HCT116 (cell line): Measurements from ENCODE around the gene GTPBP1. TPM values are rescaled to one million over a fixed set of nuclear protein-coding genes. Genes with fewer than 3 reads are reported as not detected.

Experiments
- ATAC-seq: fragments of 200-7000 bp; cut with Tn5 transposase; 2 replicates; pipeline ENCODE4 v1.9.1; 2020; ENCODE audit warnings: mild to moderate bottlenecking, moderate library complexity
- BruUV-seq: library from RNA; stranded (reverse); fragments of 400-500 nt; replicated peaks from 2 replicates; lab custom pipeline; 2021; lab: Mats Ljungman, UMichigan
- CTCF ChIA-PET: fragments of 300-600 bp; sonication (Branson Sonifier 250); formaldehyde crosslinking; loops from one replicate; lab custom pipeline; 2021; ENCODE audit warnings: antibody characterized with exemption; lab: Charles Lee
- POLR2A ChIA-PET: fragments of 300-600, 350-600 bp; sonication (Branson Sonifier 250); formaldehyde crosslinking; loops from one replicate; lab custom pipeline; 2021; ENCODE audit warnings: antibody characterized with exemption; lab: Charles Lee
- RAD21 ChIA-PET, 2 experiments: fragments of 300-600 bp; sonication (Branson Sonifier 250); formaldehyde crosslinking; loops; one replicate each; lab custom pipeline; 2023; ENCODE audit warnings: low total read pairs in 2 of 2; ENCODE audit not compliant: uncharacterized antibody in 2 of 2, unreplicated experiment in 2 of 2, low non-redundant PET in 1 of 2; lab: Charles Lee
- DNase-seq: peaks from one replicate; pipeline ENCODE4 v3.0.0-alpha.2; 2010; ENCODE audit warnings: low read depth, low spot score
- H2AFZ ChIP-seq: fragments of 200-600 bp; shearing (Covaris generic), sonication (generic); 2 replicates; pipeline ENCODE4 v1.6.1; 2017; ENCODE audit warnings: low read depth, mixed run types, mixed read lengths, antibody characterized with exemption, low read length; ENCODE audit not compliant: poor library complexity, severe bottlenecking
- H3K27ac ChIP-seq: 2 replicates; pipeline ENCODE4 v1.5.1; 2012; ENCODE audit warnings: low read depth, low read length
- H3K27me3 ChIP-seq: fragments of 200-600 bp; sonication (generic); 2 replicates; pipeline ENCODE4 v1.6.1; 2016; ENCODE audit warnings: mixed run types, low read length, mixed read lengths; ENCODE audit not compliant: insufficient read depth
- H3K36me3 ChIP-seq, 2 experiments: fragments of 200-500 bp in 1 of 2; fragments of 200-600 bp in 1 of 2; sonication (Bioruptor generic) in 1 of 2; sonication (generic) in 1 of 2; 2 replicates each; pipeline versions ENCODE4 v1.5.1 to v1.6.1; 2014 to 2016; ENCODE audit warnings: low read length in 2 of 2, inconsistent platforms in 1 of 2, mixed read lengths in 1 of 2, mixed run types in 1 of 2; ENCODE audit not compliant: insufficient read depth in 2 of 2, control insufficient read depth in 1 of 2
- H3K4me1 ChIP-seq, 2 experiments: fragments of 200-600 bp in 1 of 2; sonication (generic) in 1 of 2; 2 replicates each; pipeline versions ENCODE4 v1.5.1 to v1.6.1; 2012 to 2017; ENCODE audit warnings: low read length in 2 of 2, inconsistent platforms in 1 of 2, mild to moderate bottlenecking in 1 of 2, mixed read lengths in 1 of 2, mixed run types in 1 of 2, moderate library complexity in 1 of 2; ENCODE audit not compliant: insufficient read depth in 2 of 2, control insufficient read depth in 1 of 2
- H3K4me2 ChIP-seq: fragments of 200-600 bp; sonication (generic); 2 replicates; pipeline ENCODE4 v1.6.1; 2017; ENCODE audit warnings: mixed run types, low read length, mixed read lengths
- H3K4me3 ChIP-seq, 2 experiments: fragments of 200-600 bp in 1 of 2; sonication (generic) in 1 of 2; replicated peaks in 1 of 2; 2 replicates each; pipeline ENCODE4 v1.5.1; 2011 to 2016; ENCODE audit warnings: low read length in 2 of 2, control low read depth in 1 of 2, low read depth in 1 of 2, mild to moderate bottlenecking in 1 of 2, mixed read lengths in 1 of 2, mixed run types in 1 of 2
- H3K79me2 ChIP-seq: fragments of 200-600 bp; sonication (generic); 2 replicates; pipeline ENCODE4 v1.6.1; 2017; ENCODE audit warnings: mild to moderate bottlenecking, mixed run types, low read length, moderate library complexity, mixed read lengths; ENCODE audit not compliant: insufficient read depth
- H3K9ac ChIP-seq: fragments of 200-600 bp; sonication (generic); 2 replicates; pipeline ENCODE4 v1.6.1; 2016; ENCODE audit warnings: low read length, mixed read lengths
- H3K9me2 ChIP-seq: fragments of 200-600 bp; sonication (generic), shearing (Covaris generic); 2 replicates; pipeline ENCODE4 v1.6.1; 2017; ENCODE audit warnings: mixed run types, mild to moderate bottlenecking, moderate library complexity; ENCODE audit not compliant: insufficient read depth
- H3K9me3 ChIP-seq, 2 experiments: fragments of 200-500 bp in 1 of 2; fragments of 200-600 bp in 1 of 2; sonication (Bioruptor generic) in 1 of 2; sonication (generic) in 1 of 2; 2 replicates each; pipeline ENCODE4 v1.6.1; 2014 to 2017; ENCODE audit warnings: low read length in 2 of 2, mixed read lengths in 2 of 2, inconsistent platforms in 1 of 2, low read depth in 1 of 2, mild to moderate bottlenecking in 1 of 2, mixed run types in 1 of 2, moderate library complexity in 1 of 2; ENCODE audit not compliant: control insufficient read depth in 1 of 2, insufficient read depth in 1 of 2
- H4K20me1 ChIP-seq: fragments of 200-600 bp; sonication (generic), shearing (Covaris generic); 2 replicates; pipeline ENCODE4 v1.6.1; 2017; ENCODE audit warnings: mixed run types, mild to moderate bottlenecking, moderate library complexity; ENCODE audit not compliant: insufficient read depth
- CEBPB ChIP-seq: IDR thresholded peaks from 2 replicates; pipeline ENCODE4 v1.6.1; 2012; ENCODE audit warnings: low read depth
- EGR1 ChIP-seq: IDR thresholded peaks from 2 replicates; pipeline ENCODE4 v1.6.1; 2012; ENCODE audit warnings: low read depth
- EZH2 ChIP-seq: fragments of 200-600 bp; sonication (generic); IDR thresholded peaks from 2 replicates; pipeline ENCODE4 v1.6.1; 2017; ENCODE audit warnings: antibody characterized with exemption, mixed run types
- EZH2phosphoT487 ChIP-seq: fragments of 200-600 bp; IDR thresholded peaks from 2 replicates; pipeline ENCODE4 v1.6.1; 2018; ENCODE audit warnings: antibody characterized with exemption, borderline replicate concordance
- FOSL1 ChIP-seq: IDR thresholded peaks from 2 replicates; pipeline ENCODE4 v1.6.1; 2012; ENCODE audit warnings: low read depth
- JUND ChIP-seq: IDR thresholded peaks from 2 replicates; pipeline ENCODE4 v1.6.1; 2012
- POLR2A ChIP-seq: IDR thresholded peaks from 2 replicates; pipeline ENCODE4 v1.7.0; 2011; ENCODE audit warnings: borderline replicate concordance; ENCODE audit not compliant: insufficient read depth, insufficient read length; ENCODE audit errors: extremely low read depth
- RAD21 ChIP-seq: IDR thresholded peaks from 2 replicates; pipeline ENCODE4 v1.6.1; 2012; ENCODE audit warnings: low read depth, mild to moderate bottlenecking
- SIN3A ChIP-seq: IDR thresholded peaks from 2 replicates; pipeline ENCODE4 v1.6.1; 2012; ENCODE audit warnings: low read depth
- SP1 ChIP-seq: IDR thresholded peaks from 2 replicates; pipeline ENCODE4 v1.6.1; 2012; ENCODE audit warnings: low read depth
- SRF ChIP-seq: IDR thresholded peaks from 2 replicates; pipeline ENCODE4 v1.6.1; 2012; ENCODE audit warnings: low read depth
- TCF7L2 ChIP-seq: IDR thresholded peaks from 2 replicates; pipeline ENCODE4 v1.7.0; 2011; ENCODE audit warnings: borderline replicate concordance, inconsistent platforms; ENCODE audit not compliant: insufficient read depth, insufficient read length; ENCODE audit errors: extremely low read depth
- ZFX ChIP-seq: fragments of 450-650 bp; IDR thresholded peaks from 2 replicates; pipeline ENCODE4 v1.6.1; 2017
- ZNF274 ChIP-seq: fragments of 200-500 bp; sonication (Bioruptor generic); IDR thresholded peaks from 2 replicates; pipeline ENCODE4 v1.6.1; 2014; ENCODE audit warnings: mild to moderate bottlenecking, low read depth, low read length, inconsistent platforms
- intact Hi-C: fragments of 100-400 bp; cut with micrococcal nuclease; formaldehyde crosslinking; loops from 2 replicates; pipeline ENCODE4 v1.10.0; 2022
- total RNA-seq: library from RNA; stranded (reverse); gene quantifications from one replicate; pipeline ENCODE4 v1.2.1, GENCODE V29; 2021; ENCODE audit not compliant: unreplicated experiment
- TF ChIP-seq, protein P1 (sequence below): IDR thresholded peaks from 2 replicates; pipeline ENCODE4 v1.6.1; 2011; ENCODE audit warnings: mild to moderate bottlenecking, low read length, moderate library complexity; ENCODE audit not compliant: insufficient replicate concordance; ENCODE audit errors: extremely low read depth
- TF ChIP-seq, protein P2 (sequence below): IDR thresholded peaks from 2 replicates; pipeline ENCODE4 v1.6.1; 2012

The GTPBP1 gene
- total RNA-seq, 1 experiment from 2014 or later = 48.2 TPM

DNA sequence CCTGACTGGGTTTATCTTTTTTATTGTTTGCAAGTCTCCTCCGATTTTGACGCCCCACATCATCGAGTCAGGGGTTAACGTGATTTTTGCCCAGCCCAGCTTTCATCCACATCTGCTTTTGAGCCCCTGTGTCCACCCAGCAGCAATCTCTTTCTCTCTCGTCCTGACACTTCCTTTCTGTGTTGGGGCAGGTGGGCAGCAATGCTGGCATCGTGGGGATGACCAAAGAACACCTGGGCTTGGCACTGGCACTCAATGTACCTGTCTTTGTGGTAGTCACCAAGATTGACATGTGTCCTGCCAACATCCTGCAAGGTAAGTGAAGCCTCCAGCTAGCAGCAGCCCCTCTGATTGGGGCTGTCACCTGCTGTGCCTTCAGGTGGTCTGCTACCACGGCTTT lies 15.8 kb downstream of the GTPBP1 start:
- no peaks in the 10 kb centered on the region for H3K9me2 ChIP-seq
- TF ChIP-seq, protein P1, sequence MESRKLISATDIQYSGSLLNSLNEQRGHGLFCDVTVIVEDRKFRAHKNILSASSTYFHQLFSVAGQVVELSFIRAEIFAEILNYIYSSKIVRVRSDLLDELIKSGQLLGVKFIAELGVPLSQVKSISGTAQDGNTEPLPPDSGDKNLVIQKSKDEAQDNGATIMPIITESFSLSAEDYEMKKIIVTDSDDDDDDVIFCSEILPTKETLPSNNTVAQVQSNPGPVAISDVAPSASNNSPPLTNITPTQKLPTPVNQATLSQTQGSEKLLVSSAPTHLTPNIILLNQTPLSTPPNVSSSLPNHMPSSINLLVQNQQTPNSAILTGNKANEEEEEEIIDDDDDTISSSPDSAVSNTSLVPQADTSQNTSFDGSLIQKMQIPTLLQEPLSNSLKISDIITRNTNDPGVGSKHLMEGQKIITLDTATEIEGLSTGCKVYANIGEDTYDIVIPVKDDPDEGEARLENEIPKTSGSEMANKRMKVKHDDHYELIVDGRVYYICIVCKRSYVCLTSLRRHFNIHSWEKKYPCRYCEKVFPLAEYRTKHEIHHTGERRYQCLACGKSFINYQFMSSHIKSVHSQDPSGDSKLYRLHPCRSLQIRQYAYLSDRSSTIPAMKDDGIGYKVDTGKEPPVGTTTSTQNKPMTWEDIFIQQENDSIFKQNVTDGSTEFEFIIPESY = no peak
- no peak for TF ChIP-seq TCF7L2
- TF ChIP-seq SP1 = no peak
- TF ChIP-seq RAD21 = no peak
- no peak for TF ChIP-seq ZNF274
- no peak for TF ChIP-seq FOSL1
- TF ChIP-seq EZH2phosphoT487 = no peak
- no peak for TF ChIP-seq ZFX
- TF ChIP-seq SRF = no peak
- TF ChIP-seq SIN3A = no peak
- no peak for TF ChIP-seq CEBPB
- no peak for TF ChIP-seq EGR1
- no peak for TF ChIP-seq POLR2A
- no peak for TF ChIP-seq EZH2
- TF ChIP-seq, protein P2, sequence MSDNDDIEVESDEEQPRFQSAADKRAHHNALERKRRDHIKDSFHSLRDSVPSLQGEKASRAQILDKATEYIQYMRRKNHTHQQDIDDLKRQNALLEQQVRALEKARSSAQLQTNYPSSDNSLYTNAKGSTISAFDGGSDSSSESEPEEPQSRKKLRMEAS = no peak
- no peak for TF ChIP-seq JUND
- H2AFZ ChIP-seq = no peak overlapping the region
- POLR2A ChIA-PET = no interaction called here
- CTCF ChIA-PET = interaction anchor here (1.0 to 2.5 kb wide), 2 partner anchors 11 to 13 kb away, joined by 3 to 9 read pairs; no protein-coding TSS in a partner anchor
- no peak overlapping the region for H3K9ac ChIP-seq
- RAD21 ChIA-PET = no interaction called here
- H3K27me3 ChIP-seq = no peaks in the 10 kb centered on the region
- no peaks in the 10 kb centered on the region for H3K9me3 ChIP-seq
- no peak overlapping the region for H3K4me2 ChIP-seq
- BruUV-seq = no TSS peak
- H3K4me1 ChIP-seq = peaks cover 12 to 21% of the 10 kb centered on the region in 2 experiments
- intact Hi-C loops = no loop called here
- H4K20me1 ChIP-seq = no peaks in the 10 kb centered on the region
- H3K4me3 ChIP-seq = no peak overlapping the region
- no peak overlapping the region for H3K27ac ChIP-seq
- peaks cover 12% of the 10 kb centered on the region for H3K79me2 ChIP-seq
- H3K36me3 ChIP-seq = peaks cover 29 to 31% of the 10 kb centered on the region in 2 experiments; a peak in 3 of 4 replicates
- no peak for ATAC-seq
- no peak for DNase-seq
